Measurements from ENCODE around the gene MCU. TPM values are rescaled to one million over a fixed set of nuclear protein-coding genes. Genes with fewer than 3 reads are reported as not detected.

Gene MCU
- total RNA-seq, 4 donors from 2014 or later, result 14.1 to 18.1 (median 15.8) TPM

GRCh38 chr10:72772031-72772430 is 80.1 kb downstream of the MCU start:
- TF ChIP-seq CTCF (IDR thresholded peaks at IDR 0.05; ENCODE audit: low read depth), result no peak

GRCh38 chr10:72779874-72780273 is 87.9 kb downstream of the MCU start:
- TF ChIP-seq CTCF (IDR thresholded peaks at IDR 0.05; ENCODE audit: low read depth), result no peak

- TF ChIP-seq CTCF (IDR thresholded peaks at IDR 0.05; ENCODE audit: low read depth), result no peak
These were observed 90.8 kb downstream of the MCU start for GRCh38 chr10:72782649-72783330.

GRCh38 chr10:72783410-72783833 is 91.5 kb downstream of the MCU start:
- no peak for TF ChIP-seq CTCF (IDR thresholded peaks at IDR 0.05; ENCODE audit: low read depth)

GRCh38 chr10:72784551-72785351 is 92.8 kb downstream of the MCU start:
- TF ChIP-seq CTCF (IDR thresholded peaks at IDR 0.05; ENCODE audit: low read depth), result no peak

- TF ChIP-seq CTCF (IDR thresholded peaks at IDR 0.05; ENCODE audit: low read depth), result no peak
These were observed 93.5 kb downstream of the MCU start for GRCh38 chr10:72785409-72785808.

- TF ChIP-seq CTCF (IDR thresholded peaks at IDR 0.05; ENCODE audit: low read depth), result no peak
These were observed 98.5 kb downstream of the MCU start for GRCh38 chr10:72790216-72790990.

Measured in subcutaneous adipose tissue (tissue), 4 donors.